Astrocyte (in vitro differentiated cells and primary cell): ENCODE data around the gene C17orf67. TPM values are rescaled to one million over a fixed set of nuclear protein-coding genes. Genes with fewer than 3 reads are reported as not detected.
A peak's percentile ranks its signal among the peaks of the same experiment; 100 is the strongest.

Experiments
- DNase-seq: peaks from one replicate; pipeline ENCODE4 v3.0.0-alpha.2; 2010; ENCODE audit warnings: low read depth
- FAIRE-seq: peaks from 2 replicates; lab custom pipeline; 2011; peaks lifted over from hg19 to GRCh38; lab: Jason Lieb, UNC
- H2AFZ ChIP-seq: 2 replicates; pipeline ENCODE4 v1.6.0; 2012; ENCODE audit warnings: low read depth, low read length, inconsistent platforms
- H3K27ac ChIP-seq: 2 replicates; pipeline ENCODE4 v1.5.1; 2011; ENCODE audit warnings: low read depth, low read length, inconsistent platforms
- H3K27me3 ChIP-seq: 2 replicates; pipeline ENCODE4 v1.6.0; 2011; ENCODE audit warnings: low read length, inconsistent platforms; ENCODE audit not compliant: insufficient read depth
- H3K36me3 ChIP-seq: 2 replicates; pipeline ENCODE4 v1.5.1; 2011; ENCODE audit warnings: low read length, inconsistent platforms; ENCODE audit not compliant: insufficient read depth
- H3K4me1 ChIP-seq: 2 replicates; pipeline ENCODE4 v1.5.1; 2011; ENCODE audit warnings: low read length, inconsistent platforms; ENCODE audit not compliant: insufficient read depth
- H3K4me2 ChIP-seq: 2 replicates; pipeline ENCODE4 v1.6.0; 2012; ENCODE audit warnings: low read length, inconsistent platforms
- H3K4me3 ChIP-seq: 2 replicates; pipeline ENCODE4 v1.5.1; 2011; ENCODE audit warnings: low read depth, mild to moderate bottlenecking, low read length, inconsistent platforms; ENCODE audit not compliant: insufficient read depth
- H3K79me2 ChIP-seq: 2 replicates; pipeline ENCODE4 v1.6.0; 2012; ENCODE audit warnings: mild to moderate bottlenecking, low read length, inconsistent platforms; ENCODE audit not compliant: insufficient read depth
- H3K9ac ChIP-seq: 2 replicates; pipeline ENCODE4 v1.6.0; 2012; ENCODE audit warnings: mild to moderate bottlenecking, low read length, inconsistent platforms
- H3K9me3 ChIP-seq: 2 replicates; pipeline ENCODE4 v1.5.1; 2012; ENCODE audit warnings: low read depth, mild to moderate bottlenecking, low read length, inconsistent platforms; ENCODE audit not compliant: insufficient read depth
- H4K20me1 ChIP-seq: 2 replicates; pipeline ENCODE4 v1.6.0; 2012; ENCODE audit warnings: low read length, inconsistent platforms; ENCODE audit not compliant: insufficient read depth
- H3K27ac Mint-ChIP-seq: one replicate; pipeline ENCODE4 v1.8.0; 2021; ENCODE audit warnings: mild to moderate bottlenecking, mixed read lengths; ENCODE audit not compliant: unreplicated experiment
- H3K27me3 Mint-ChIP-seq: one replicate; pipeline ENCODE4 v1.8.0; 2021; ENCODE audit warnings: low read depth, mixed read lengths; ENCODE audit not compliant: unreplicated experiment
- H3K36me3 Mint-ChIP-seq: one replicate; pipeline ENCODE4 v1.8.0; 2021; ENCODE audit warnings: low read depth, mixed read lengths; ENCODE audit not compliant: unreplicated experiment
- H3K4me1 Mint-ChIP-seq: one replicate; pipeline ENCODE4 v1.8.0; 2021; ENCODE audit warnings: low read depth, mixed read lengths; ENCODE audit not compliant: unreplicated experiment
- H3K4me3 Mint-ChIP-seq: one replicate; pipeline ENCODE4 v1.8.0; 2021; ENCODE audit warnings: mild to moderate bottlenecking, moderate library complexity, mixed read lengths; ENCODE audit not compliant: unreplicated experiment
- H3K9me3 Mint-ChIP-seq: one replicate; pipeline ENCODE4 v1.8.0; 2021; ENCODE audit warnings: mild to moderate bottlenecking, mixed read lengths; ENCODE audit not compliant: unreplicated experiment
- EZH2 ChIP-seq: IDR thresholded peaks from 2 replicates; pipeline ENCODE4 v1.6.1; 2012; ENCODE audit warnings: mild to moderate bottlenecking, low read length, inconsistent platforms; ENCODE audit not compliant: insufficient read depth
- total RNA-seq: library from RNA; stranded (reverse); gene quantifications from 2 replicates; pipeline ENCODE4 v1.2.1, GENCODE V29; 2021
- TF ChIP-seq, protein P1 (sequence below): IDR thresholded peaks from 2 replicates; pipeline ENCODE4 v1.5.1; 2011; ENCODE audit warnings: low read depth, mild to moderate bottlenecking, inconsistent platforms, low read length, moderate library complexity; ENCODE audit not compliant: insufficient read depth

The C17orf67 gene
- total RNA-seq, 1 donor from 2014 or later = 2.8 TPM

DNA sequence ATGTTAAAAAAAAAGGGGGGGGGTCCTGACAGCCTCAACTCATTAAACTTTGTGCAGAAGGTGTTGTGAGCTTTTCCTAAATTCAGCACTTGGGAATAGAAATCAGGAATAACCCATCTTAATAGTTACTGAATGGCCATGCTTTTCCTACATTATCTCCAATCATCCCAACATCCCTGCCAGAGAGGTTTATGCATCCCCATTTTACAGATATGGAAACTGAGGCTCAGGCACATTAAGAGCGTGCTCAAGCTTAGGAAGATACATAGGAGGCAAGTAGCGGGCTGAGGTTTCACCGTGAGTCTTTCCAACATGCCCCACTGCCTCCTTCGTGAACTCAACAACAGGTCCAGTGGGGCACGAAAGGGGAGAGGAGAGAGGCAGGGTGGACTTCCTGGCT is 78.4 kb downstream of the C17orf67 start:
- Histone ChIP-seq H3K4me2 (peak overlapping the region; percentile 55), H4K20me1 (no peaks in the 10 kb centered on the region), H3K79me2 (no peaks in the 10 kb centered on the region), H3K9me3 (no peaks in the 10 kb centered on the region), H2AFZ (no peak overlapping the region), H3K4me1 (peaks cover 25% of the 10 kb centered on the region), H3K27ac (no peak overlapping the region), H3K9ac (no peak overlapping the region), H3K4me3 (no peak overlapping the region), H3K27me3 (no peaks in the 10 kb centered on the region), H3K36me3 (no peaks in the 10 kb centered on the region)
- no peaks in the 10 kb centered on the region for H3K36me3 Mint-ChIP-seq
- H3K4me3 Mint-ChIP-seq = no peak overlapping the region
- peak overlapping the region; percentile 20 for H3K27ac Mint-ChIP-seq
- DNase-seq = no peak
- H3K4me1 Mint-ChIP-seq = peaks cover 34% of the 10 kb centered on the region
- FAIRE-seq = no peak
- TF ChIP-seq EZH2 = no peak
- TF ChIP-seq, protein P1, sequence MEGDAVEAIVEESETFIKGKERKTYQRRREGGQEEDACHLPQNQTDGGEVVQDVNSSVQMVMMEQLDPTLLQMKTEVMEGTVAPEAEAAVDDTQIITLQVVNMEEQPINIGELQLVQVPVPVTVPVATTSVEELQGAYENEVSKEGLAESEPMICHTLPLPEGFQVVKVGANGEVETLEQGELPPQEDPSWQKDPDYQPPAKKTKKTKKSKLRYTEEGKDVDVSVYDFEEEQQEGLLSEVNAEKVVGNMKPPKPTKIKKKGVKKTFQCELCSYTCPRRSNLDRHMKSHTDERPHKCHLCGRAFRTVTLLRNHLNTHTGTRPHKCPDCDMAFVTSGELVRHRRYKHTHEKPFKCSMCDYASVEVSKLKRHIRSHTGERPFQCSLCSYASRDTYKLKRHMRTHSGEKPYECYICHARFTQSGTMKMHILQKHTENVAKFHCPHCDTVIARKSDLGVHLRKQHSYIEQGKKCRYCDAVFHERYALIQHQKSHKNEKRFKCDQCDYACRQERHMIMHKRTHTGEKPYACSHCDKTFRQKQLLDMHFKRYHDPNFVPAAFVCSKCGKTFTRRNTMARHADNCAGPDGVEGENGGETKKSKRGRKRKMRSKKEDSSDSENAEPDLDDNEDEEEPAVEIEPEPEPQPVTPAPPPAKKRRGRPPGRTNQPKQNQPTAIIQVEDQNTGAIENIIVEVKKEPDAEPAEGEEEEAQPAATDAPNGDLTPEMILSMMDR = no peak
- H3K9me3 Mint-ChIP-seq = peaks cover 2% of the 10 kb centered on the region
- no peaks in the 10 kb centered on the region for H3K27me3 Mint-ChIP-seq

DNA sequence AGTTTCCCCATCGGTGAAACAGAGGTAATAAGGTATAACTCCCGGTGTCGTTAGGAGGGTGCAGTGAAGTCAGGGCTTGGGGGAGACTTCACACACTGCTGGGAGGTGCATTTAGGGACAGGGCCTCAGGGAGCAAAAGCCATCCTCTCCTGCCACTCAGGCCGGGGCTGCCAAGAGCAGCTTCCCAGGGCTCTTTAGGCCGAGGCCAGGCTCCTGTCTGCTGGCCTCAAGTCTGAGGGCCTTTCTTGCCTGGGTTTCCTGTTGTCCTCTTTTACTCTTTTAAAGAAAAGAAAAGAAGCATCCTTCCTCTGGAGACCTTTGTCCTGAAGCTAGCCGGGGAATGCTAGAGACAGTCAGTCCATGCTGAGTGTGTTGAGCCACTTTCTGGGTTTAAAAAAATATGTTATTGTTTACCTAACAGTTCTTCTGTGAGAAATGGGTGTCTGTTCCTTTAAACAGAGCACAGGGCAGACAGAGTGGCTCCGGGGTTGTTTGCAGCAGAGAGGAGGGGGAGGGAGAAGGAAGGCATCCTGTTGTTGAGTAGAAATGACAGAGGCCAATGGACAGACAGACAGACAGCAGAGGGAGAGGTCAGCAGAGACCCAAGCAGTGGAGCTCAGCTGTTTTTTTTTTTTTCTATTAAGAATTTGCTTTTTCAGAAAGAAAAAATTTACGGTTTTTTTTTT is 79.1 kb downstream of the C17orf67 start:
- no peaks in the 10 kb centered on the region for H3K9me3 ChIP-seq
- no peaks in the 10 kb centered on the region for H3K36me3 ChIP-seq
- H3K79me2 ChIP-seq = no peaks in the 10 kb centered on the region
- FAIRE-seq (no peak), DNase-seq (no peak)
- TF ChIP-seq, protein P1 = no peak
- no peak for TF ChIP-seq EZH2
- peaks cover 28% of the 10 kb centered on the region for H3K4me1 ChIP-seq
- peaks cover 41% of the 10 kb centered on the region for H3K4me1 Mint-ChIP-seq
- H3K4me3 Mint-ChIP-seq = no peak overlapping the region
- H3K27me3 ChIP-seq = no peaks in the 10 kb centered on the region
- peak overlapping the region; percentile 51 for H2AFZ ChIP-seq
- H3K4me2 ChIP-seq = peak overlapping the region; percentile 55
- no peaks in the 10 kb centered on the region for H4K20me1 ChIP-seq
- H3K4me3 ChIP-seq = no peak overlapping the region
- H3K27ac Mint-ChIP-seq = peak overlapping the region; percentile 85
- H3K9me3 Mint-ChIP-seq = peaks cover 2% of the 10 kb centered on the region
- no peaks in the 10 kb centered on the region for H3K27me3 Mint-ChIP-seq
- H3K9ac ChIP-seq = peak overlapping the region; percentile 25
- no peaks in the 10 kb centered on the region for H3K36me3 Mint-ChIP-seq
- H3K27ac ChIP-seq = peak overlapping the region; percentile 27

DNA sequence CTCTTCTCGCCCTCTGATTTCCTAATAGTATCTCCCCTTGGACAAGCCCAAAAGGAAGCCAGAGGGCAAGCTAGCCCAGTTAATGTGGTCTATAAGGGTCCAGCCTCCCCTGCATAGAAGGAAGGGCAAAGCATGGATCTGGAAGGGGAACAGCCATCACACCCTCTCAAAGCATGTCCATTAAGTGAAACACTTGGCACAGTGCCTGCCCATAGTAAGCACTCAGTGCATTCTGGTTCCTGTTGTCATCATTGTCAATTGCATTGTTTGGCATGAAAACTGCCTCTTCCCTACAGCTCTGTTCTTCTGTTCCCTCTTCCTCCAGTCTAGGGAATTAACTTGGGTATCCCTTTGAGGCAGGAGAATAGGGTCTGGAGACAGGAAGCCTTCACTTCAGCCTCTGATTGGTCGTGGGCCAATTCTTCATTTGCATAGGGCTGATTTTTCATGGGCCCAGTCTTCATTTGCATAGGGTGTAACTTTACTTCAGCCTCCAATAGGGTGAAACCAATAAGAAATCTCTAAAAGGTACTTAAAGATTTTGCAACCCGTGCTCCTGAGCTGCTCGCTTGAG is 81.4 kb downstream of the C17orf67 start:
- Mint-ChIP-seq H3K4me3 (no peak overlapping the region), H3K9me3 (peaks cover 7% of the 10 kb centered on the region), H3K4me1 (peaks cover 39% of the 10 kb centered on the region), H3K36me3 (peaks cover 2% of the 10 kb centered on the region), H3K27ac (no peak overlapping the region), H3K27me3 (no peaks in the 10 kb centered on the region)
- H4K20me1 ChIP-seq = no peaks in the 10 kb centered on the region
- no peak overlapping the region for H2AFZ ChIP-seq
- FAIRE-seq (no peak), DNase-seq (no peak)
- H3K27me3 ChIP-seq = no peaks in the 10 kb centered on the region
- no peak overlapping the region for H3K27ac ChIP-seq
- no peak for TF ChIP-seq EZH2
- TF ChIP-seq, protein P1 = no peak
- no peak overlapping the region for H3K4me2 ChIP-seq
- H3K4me1 ChIP-seq = peaks cover 28% of the 10 kb centered on the region
- no peaks in the 10 kb centered on the region for H3K79me2 ChIP-seq
- H3K4me3 ChIP-seq = no peak overlapping the region
- no peak overlapping the region for H3K9ac ChIP-seq
- no peaks in the 10 kb centered on the region for H3K36me3 ChIP-seq
- no peaks in the 10 kb centered on the region for H3K9me3 ChIP-seq
